ENCODE results near the gene UTF1. TPM values are rescaled to one million over a fixed set of nuclear protein-coding genes. Genes with fewer than 3 reads are reported as not detected.

Gene UTF1
- total RNA-seq, 1 donor from 2014 or later, result not detected

- DNase-seq, result no peak
- no peaks in the 10 kb centered on the region for H3K9me3 ChIP-seq (replicated peaks)
- H3K27ac ChIP-seq (replicated peaks), result no peak overlapping the region
- H3K36me3 ChIP-seq, result no peaks in the 10 kb centered on the region
- TF ChIP-seq CTCF (IDR thresholded peaks at IDR 0.05; ENCODE audit: borderline replicate concordance), result no peak
- H3K27me3 ChIP-seq (ENCODE audit: low read depth), result peaks cover 100% of the 10 kb centered on the region
- no peak overlapping the region for H3K4me3 ChIP-seq
- no peaks in the 10 kb centered on the region for H3K4me1 ChIP-seq
- intact Hi-C loops (cut with micrococcal nuclease), result no loop called here
Measured at GRCh38 chr10:133242611-133243356, 12.8 kb downstream of the UTF1 start.

GRCh38 chr10:133243593-133243992, 13.6 kb downstream of the UTF1 start:
- H3K27ac ChIP-seq (replicated peaks), result no peak overlapping the region
- no peaks in the 10 kb centered on the region for H3K4me1 ChIP-seq
- no peaks in the 10 kb centered on the region for H3K9me3 ChIP-seq (replicated peaks)
- intact Hi-C loops (cut with micrococcal nuclease), result no loop called here
- no peak for DNase-seq
- no peaks in the 10 kb centered on the region for H3K36me3 ChIP-seq
- H3K4me3 ChIP-seq, result no peak overlapping the region
- peaks cover 100% of the 10 kb centered on the region for H3K27me3 ChIP-seq (ENCODE audit: low read depth)
- TF ChIP-seq CTCF (IDR thresholded peaks at IDR 0.05; ENCODE audit: borderline replicate concordance), result no peak

GRCh38 chr10:133245439-133246235, 15.6 kb downstream of the UTF1 start:
- DNase-seq, result no peak

GRCh38 chr10:133246236-133246626, 16.2 kb downstream of the UTF1 start:
- peaks cover 93% of the 10 kb centered on the region for H3K27me3 ChIP-seq (ENCODE audit: low read depth)
- intact Hi-C loops (cut with micrococcal nuclease), result no loop called here

More at GRCh38 chr10:133245439-133246235, 15.6 kb downstream of the UTF1 start:
- no peaks in the 10 kb centered on the region for H3K9me3 ChIP-seq (replicated peaks)
- peaks cover 99% of the 10 kb centered on the region for H3K27me3 ChIP-seq (ENCODE audit: low read depth)
- intact Hi-C loops (cut with micrococcal nuclease), result no loop called here
- no peaks in the 10 kb centered on the region for H3K4me1 ChIP-seq
- H3K27ac ChIP-seq (replicated peaks), result no peak overlapping the region
- no peak for TF ChIP-seq CTCF (IDR thresholded peaks at IDR 0.05; ENCODE audit: borderline replicate concordance)
- no peaks in the 10 kb centered on the region for H3K36me3 ChIP-seq
- no peak overlapping the region for H3K4me3 ChIP-seq

More at GRCh38 chr10:133246236-133246626, 16.2 kb downstream of the UTF1 start:
- Histone ChIP-seq H3K4me3 (no peak overlapping the region), H3K4me1 (no peaks in the 10 kb centered on the region), H3K36me3 (no peaks in the 10 kb centered on the region), H3K9me3 (replicated peaks) (no peaks in the 10 kb centered on the region), H3K27ac (replicated peaks) (no peak overlapping the region)
- no peak for TF ChIP-seq CTCF (IDR thresholded peaks at IDR 0.05; ENCODE audit: borderline replicate concordance)
- DNase-seq, result no peak
